OCI-LY1 (cell line): ENCODE data around the gene ANKRD55.

Experiments
- CTCF ChIP-seq: fragments of 200-600 bp; sonication (generic), shearing (Covaris generic); IDR thresholded peaks from 2 replicates; pipeline ENCODE4 v1.5.1; 2017; ENCODE audit warnings: mild to moderate bottlenecking, antibody characterized with exemption, low read length, moderate library complexity, mixed read lengths
- EZH2 ChIP-seq: fragments of 200-600 bp; sonication (generic), shearing (Covaris generic); IDR thresholded peaks from 2 replicates; pipeline ENCODE4 v1.8.0; 2017; ENCODE audit warnings: borderline replicate concordance, mixed run types, mild to moderate bottlenecking, antibody characterized with exemption, low read length, moderate library complexity, mixed read lengths

GRCh38 chr5:56161927-56162326, 71.2 kb downstream of the ANKRD55 start:
- TF ChIP-seq CTCF (no peak), EZH2 (no peak)
